ENCODE results near the gene NSUN6. TPM values are rescaled to one million over a fixed set of nuclear protein-coding genes. Genes with fewer than 3 reads are reported as not detected.
"Not testable (repeated sequence)": the region's sequence is repeated elsewhere in the genome, so short reads cannot be mapped to it uniquely, and the experiment has no call there.

Gene NSUN6
- total RNA-seq, 2 donors from 2014 or later, result 8.5 to 10.1 TPM

DNA sequence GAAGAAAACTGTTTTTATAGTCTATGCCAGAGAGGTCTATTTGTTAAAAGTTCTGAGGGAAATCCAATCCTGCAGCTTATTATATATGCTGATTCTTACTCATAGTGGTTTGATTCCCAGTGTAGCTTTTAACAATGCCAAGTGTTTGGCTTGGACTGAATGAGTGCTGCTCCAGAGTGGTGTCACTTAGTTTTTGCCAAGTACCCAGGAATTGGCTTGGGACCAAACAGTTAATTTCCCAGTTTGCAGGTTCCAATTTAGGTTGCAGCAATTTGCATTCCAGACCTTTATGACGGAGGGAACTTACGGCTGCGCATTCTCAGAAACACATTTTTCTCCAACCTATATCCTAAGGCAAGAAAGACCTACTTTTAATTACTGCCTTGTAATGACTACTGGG, 32.4 kb downstream of the NSUN6 start:
- intact Hi-C loops (cut with DNase I), result no loop called here
- no peak for DNase-seq (ENCODE audit: low spot score)

DNA sequence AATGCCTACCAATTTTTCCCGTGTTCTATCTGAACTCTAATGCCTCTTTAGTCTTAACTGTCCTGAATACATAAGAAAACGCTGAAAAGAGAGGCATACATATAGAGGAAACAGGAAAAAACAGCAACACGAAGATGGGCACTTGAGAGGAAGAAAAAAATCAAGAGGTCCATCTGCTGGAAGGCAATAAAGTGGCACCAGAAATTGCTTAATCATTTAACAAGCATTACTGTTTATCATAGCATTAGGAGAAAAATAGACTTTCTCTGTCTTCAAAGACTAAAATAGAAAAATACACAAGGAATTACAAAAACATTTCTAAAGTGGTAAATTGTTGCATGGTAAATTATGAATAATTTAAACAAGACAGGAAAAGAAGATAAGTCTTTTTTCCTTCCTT, 35.0 kb downstream of the NSUN6 start:
- no peak for DNase-seq (ENCODE audit: low spot score)
- intact Hi-C loops (cut with DNase I), result no loop called here

DNA sequence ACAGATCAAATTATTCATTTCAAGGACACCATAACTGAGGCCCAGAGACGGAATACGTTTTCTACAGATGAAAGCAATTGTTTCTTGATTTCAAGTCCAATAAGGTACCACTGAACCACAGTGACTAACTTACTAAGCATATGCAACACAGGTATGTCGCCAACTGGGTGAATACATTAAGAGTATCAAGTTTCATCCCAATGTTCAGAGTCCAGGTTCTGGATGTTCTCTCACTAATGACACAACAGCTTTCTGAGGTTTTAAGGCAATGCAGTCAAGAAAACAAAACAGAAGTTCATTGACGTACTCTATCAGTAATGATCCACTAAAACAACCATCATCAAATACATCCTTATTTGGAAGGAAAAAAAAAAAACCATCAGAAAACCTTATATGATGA, 35.8 kb downstream of the NSUN6 start:
- no peak for DNase-seq (ENCODE audit: low spot score)
- intact Hi-C loops (cut with DNase I), result no loop called here

DNA sequence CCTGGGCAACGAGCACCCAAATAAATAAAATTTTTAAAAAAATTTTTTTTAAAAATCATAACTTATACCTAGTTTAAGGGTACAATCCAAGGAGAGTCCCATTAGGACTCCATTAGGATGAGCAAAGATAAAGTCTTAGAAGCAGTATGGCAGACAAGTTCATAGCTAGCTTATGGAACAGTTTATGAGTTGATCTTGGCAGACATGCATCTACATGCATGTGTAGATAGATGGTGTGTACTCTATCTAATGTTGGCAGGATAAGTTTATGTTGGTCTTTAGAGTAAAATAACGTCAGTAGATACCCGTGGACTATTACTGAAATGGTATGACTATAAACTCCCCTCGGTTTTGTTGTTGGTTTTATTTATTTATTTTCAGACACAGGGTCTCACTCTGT, 40.2 kb downstream of the NSUN6 start:
- intact Hi-C loops (cut with DNase I), result no loop called here
- no peak for DNase-seq (ENCODE audit: low spot score)

DNA sequence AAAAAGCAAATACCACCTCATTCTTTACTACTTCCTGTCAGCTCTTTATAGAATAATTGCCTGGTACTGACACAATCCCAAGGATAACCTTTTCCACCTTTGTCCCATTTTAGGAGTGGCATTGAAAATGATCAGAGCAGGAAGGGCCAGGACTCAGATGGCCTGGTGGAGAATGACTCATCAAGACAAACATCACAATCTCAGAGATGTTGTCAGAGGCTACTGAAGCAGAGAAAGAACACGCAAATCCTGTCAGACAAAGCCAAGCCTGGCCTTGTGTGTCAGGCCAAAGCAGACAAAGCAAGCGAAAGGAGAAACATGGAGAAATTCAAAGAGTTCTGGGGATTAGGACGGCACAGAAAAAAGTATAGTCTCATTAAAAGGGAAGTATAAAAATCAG, 40.9 kb downstream of the NSUN6 start:
- intact Hi-C loops (cut with DNase I), result no loop called here
- DNase-seq (ENCODE audit: low spot score), result no peak

DNA sequence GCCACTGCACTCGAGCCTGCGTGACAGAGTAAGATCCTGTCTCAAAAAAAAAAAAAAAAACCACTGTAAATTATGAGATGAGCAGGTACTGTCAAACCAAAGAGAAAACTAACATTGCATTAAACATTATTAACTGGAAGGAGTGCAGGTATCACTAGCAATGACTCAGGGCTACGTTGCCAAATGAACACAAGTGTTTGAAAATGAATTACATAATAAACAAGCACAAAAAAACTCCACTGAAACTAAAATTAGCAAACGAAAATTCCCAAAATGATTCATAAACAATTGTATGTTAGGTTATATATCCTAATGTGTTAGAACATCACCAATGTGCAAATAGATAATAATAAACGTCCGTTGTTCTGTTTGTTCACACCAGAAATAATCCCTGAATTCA, 42.8 kb downstream of the NSUN6 start:
- DNase-seq (ENCODE audit: low spot score), result no peak
- intact Hi-C loops (cut with DNase I), result no loop called here

DNA sequence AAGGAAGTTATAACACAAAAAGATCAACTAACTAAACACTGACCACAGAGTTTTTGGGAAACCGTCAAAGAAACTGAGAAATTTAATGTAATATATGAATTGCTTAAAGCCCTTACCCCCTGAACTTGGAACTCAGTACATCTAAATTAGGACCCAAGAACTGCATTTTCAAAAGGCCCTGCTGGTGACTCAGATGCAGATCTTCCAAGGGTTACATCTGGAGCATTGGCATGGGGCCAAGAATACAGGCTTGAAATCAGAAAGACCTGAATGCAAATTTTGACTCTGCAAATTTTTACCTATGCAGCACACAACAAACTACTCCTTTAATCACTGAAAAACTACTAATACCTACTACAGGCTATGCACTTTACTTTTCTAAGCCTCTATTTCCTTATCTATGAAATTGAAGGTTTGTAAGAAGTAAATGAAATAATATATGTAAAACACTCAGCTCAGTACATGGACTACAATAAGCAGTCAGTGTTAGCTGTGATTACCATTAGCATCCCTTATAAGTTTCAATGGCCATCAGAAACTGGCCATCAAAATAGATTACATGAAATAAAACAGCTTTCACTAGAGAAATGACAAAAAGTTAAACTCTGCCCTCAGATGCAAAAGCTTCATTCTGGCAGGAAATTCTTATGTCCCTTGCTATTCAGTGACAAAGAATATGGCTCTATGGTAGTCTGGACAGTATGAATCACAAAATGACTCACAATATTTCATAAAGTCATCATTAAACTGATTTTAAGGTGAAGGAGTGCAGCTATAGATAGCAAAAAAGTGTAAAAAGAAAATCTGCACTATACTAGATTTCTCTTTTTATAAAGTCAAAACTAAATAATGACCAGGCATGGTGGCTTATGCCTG, 43.6 kb downstream of the NSUN6 start:
- intact Hi-C loops (cut with DNase I), result no loop called here
- no peak for DNase-seq (ENCODE audit: low spot score)

DNA sequence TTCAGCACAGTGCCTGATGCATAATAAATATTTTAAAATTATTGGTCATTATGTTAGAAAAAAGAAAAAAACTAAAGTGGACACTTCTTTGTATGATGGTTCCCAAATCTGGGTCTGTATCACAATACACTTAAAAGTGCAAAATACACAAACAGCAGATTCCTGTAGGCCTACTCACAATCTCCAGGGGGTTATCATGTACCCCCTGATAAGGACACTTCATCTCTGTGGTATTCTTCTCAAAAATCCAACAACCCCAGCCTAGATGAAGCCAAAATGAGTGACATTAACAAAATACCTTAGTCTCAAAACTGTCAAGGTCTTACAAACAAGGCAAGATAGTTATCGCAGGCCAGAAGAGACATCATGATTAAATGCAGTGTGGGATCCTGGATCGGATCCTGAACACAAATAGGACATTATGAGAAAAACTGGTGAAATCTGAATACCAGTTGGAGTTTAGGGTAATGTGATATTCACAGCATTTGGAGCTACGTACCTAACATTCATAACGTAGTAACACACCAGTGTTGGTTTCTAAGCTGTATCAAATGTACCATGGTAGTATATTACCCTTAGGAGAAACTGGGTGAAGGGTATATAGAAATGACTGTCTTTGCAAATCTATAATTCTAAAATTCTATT, 45.2 kb downstream of the NSUN6 start:
- intact Hi-C loops (cut with DNase I), result no loop called here
- DNase-seq (ENCODE audit: low spot score), result no peak

DNA sequence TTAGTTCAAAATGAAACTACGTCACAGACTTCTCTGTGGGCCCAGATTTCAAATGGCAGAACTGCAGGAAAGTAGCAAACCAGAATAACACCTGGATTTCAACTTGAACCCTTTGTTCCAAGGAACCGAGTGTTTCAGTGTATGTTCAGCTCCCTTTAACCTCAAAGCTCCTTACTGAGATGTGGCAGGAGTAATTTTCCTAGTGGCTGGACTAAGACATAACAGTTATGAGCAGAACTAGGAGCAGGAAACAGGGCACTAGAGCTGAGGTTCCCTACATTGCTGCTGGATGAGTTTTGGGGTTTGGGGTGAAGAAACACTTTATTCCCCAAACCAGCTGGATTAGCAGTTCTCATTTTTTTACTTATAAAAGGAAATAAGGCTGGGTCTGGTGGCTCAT, 50.1 kb downstream of the NSUN6 start:
- no peak for DNase-seq (ENCODE audit: low spot score)
- intact Hi-C loops (cut with DNase I), result no loop called here

DNA sequence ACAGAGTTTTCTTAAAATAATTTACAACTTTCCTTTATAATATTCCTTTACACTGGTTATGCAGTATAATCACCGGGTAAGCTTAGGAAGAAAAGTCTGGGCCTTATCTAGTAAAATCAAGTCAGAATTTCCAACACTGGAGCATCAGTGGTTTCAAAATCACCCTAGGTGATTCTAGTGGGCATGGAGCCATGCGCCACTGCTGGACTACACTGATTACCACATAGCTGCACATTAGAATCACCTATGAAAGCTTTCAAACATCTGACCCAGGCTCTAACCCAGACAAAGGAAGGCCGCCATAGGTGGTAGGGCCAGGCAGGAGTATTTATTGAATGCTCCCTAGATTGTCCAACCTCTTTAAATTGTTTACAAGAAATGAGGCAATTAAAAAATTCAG, 52.0 kb downstream of the NSUN6 start:
- DNase-seq (ENCODE audit: low spot score), result no peak
- intact Hi-C loops (cut with DNase I), result no loop called here

DNA sequence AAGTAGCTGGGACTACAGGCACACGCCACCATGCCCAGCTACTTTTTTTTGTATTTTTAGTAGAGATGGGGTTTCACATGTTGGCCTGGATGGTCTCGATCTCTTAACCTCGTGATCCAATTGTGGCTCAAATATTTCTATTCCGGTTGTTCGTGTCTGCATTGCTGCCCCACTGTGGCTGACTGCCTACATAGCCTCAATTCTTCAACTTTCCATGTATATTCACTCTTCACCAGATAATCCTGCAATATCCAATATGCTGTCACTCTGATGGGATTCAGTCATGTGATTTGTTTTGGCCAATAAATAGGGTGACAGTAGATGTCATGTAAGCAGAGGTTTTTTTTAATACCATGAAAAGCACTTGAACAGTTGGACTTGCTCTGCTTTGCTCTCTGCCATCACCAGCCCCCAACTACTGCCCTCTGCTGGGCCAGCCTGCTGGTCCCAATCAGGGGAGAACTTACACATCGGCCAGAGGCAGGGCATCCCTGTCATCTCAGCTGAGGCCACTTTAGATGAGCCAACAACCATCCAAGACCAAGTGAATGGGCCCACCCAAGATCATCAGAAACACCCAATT, 56.7 kb downstream of the NSUN6 start:
- intact Hi-C loops (cut with DNase I), result no loop called here
- no peak for DNase-seq (ENCODE audit: low spot score)

DNA sequence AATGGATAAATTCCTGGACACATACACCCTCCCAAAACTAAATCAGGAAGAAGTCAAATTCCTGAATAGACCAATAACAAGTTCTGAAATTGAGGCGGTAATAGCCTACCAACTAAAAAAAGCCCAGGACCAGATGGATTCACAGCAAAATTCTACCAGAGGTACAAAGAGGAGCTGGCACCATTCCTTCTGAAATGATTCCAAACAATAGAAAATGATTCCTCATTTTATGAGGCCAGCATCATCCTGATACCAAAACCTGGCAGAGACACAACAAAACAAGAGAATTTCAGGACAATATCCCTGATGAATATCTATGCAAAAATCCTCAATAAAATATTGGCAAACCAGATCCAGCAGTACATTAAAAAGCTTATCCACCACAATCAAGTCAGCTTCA, 60.2 kb downstream of the NSUN6 start:
- intact Hi-C loops (cut with DNase I), result not testable (repeated sequence)

DNA sequence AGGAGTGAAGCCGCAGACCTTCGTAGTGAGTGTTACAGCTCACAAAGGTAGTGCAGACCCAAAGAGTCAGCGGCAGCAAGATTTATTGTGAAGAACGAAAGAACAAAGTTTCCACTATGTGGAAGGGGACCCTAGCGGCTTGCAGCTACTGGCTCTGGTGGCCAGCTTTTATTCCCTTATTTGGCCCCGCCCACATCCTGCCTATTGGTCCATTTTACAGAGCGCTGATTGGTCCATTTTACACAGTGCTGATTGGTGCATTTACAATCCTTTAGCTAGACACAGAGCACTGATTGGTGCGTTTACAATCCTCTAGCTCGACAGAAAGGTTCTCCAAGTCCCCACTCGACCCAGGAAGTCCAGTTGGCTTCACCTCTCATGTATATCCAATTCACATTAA, 64.8 kb downstream of the NSUN6 start:
- intact Hi-C loops (cut with DNase I); DNase-seq (ENCODE audit: low spot score): not testable (repeated sequence)

More for the DNA sequence above, 60.2 kb downstream of the NSUN6 start:
- DNase-seq (ENCODE audit: low spot score), result not testable (repeated sequence)

DNA sequence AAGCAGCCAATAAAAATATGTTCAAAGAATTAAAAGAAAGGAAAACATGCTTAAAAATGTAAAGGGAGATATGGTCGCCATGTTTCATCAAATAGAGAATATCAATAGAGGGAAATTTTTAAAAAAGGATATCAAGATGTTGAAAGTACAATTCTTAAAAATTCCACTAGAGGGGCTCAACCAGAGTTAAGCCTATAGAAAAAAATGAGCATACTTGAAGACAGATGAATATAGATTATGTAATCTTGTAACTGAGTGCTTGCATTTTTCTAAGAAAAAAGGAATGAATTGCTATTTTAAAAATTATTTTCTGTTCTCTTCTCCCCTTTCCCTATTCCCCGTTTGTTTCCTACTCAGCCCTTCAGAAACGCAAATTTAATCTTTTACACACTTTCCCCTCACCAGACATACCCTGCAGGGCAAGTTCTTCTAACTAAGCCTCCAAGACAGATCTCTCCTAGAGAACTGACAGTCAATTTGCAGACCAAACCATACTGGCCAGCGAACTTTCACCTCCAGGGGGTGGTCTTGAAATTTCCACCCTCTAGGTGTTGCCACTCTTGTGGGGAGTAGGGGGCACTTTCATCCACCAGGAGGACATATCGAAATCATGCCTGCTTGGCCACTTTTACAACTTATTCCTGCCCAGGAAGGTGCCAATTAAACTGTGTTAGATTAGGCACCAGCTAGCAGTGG, 67.7 kb downstream of the NSUN6 start:
- intact Hi-C loops (cut with DNase I), result no loop called here
- DNase-seq (ENCODE audit: low spot score), result no peak

DNA sequence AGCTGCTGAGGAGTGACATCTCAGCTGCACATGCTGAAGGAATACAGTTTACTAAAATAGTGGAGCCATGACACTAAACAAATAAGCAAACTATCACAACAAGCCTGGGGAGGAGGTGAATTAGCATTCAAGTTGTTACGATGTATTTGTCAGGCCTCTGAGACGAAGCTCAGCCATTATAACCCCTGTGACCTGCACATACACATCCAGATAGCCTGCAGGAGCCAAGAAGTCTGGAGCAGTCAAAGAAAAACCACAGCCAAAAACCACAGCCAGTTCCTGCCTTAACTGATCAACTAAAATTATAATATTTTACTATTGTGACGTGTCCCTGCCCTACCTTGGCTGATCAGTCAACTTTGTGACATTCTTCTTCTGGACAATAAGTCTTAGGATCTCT, 68.6 kb downstream of the NSUN6 start:
- no peak for DNase-seq (ENCODE audit: low spot score)

DNA sequence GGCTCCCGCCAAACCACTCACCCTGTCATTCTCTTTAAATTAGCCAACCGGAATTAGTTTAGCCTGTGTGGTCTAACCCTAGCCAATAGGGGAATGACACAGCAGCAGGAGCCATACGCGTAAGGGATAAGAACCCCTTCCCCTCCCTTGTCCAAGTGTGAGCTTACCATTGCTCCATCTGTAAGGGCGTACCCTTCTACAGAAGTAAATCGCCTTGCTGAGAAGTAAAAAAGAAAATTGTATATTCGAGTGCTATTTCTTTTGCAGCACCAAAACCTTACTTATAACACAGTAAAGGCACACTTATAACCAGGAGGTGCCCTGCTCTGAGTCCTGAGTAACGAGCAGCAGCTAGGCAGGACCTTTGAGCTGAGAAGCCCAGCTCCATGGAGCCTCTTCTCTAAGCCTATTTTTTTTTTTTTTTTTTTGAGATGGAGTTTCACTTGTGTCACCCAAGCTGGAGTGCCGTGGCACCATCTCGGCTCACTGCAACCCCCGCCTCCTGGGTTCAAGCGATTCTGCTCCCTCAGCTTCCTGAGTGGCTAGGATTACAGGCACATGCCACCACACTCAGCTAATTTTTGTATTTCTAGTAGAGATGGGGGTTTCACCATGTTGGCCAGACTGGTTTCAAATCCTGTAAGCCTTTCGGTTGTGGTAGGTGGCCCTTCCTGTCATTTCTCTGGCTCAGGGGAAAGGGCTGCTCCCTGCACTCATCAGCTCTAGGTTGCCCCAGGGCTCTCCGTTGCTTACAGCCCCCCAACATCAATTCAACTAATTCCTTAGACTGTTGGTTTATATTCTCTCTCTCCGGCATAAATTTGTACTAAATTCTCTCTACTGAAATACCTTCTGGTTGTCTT, 73.3 kb downstream of the NSUN6 start:
- intact Hi-C loops (cut with DNase I), result loop anchor here in 1 of 2 donors (5.0 kb wide), 1 partner anchor 269 kb away; no protein-coding TSS in a partner anchor
- DNase-seq (ENCODE audit: low spot score), result no peak

More for the DNA sequence above, 68.6 kb downstream of the NSUN6 start:
- intact Hi-C loops (cut with DNase I), result no loop called here

DNA sequence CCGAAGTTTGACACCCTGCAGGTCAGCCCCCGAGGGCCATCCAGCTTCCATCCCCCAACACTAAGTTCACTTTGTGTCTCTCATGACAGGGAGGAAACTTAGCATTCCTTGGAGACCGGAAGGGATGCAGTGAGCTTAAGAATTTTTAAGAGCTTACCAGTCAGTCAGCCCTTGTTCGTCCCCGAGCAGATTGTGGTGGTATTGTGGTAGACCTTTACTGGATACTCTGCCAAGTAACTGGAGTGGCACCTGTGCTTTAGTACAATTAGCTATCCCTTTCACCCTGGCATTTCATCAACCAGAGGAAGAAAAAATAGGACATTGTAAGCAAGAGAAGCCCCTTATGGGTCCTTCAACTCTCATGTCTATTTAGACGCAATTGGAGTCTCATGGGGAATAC, 74.8 kb downstream of the NSUN6 start:
- DNase-seq (ENCODE audit: low spot score), result no peak
- intact Hi-C loops (cut with DNase I), result loop anchor here in 1 of 2 donors (5.0 kb wide), 1 partner anchor 271 kb away; no protein-coding TSS in a partner anchor

DNA sequence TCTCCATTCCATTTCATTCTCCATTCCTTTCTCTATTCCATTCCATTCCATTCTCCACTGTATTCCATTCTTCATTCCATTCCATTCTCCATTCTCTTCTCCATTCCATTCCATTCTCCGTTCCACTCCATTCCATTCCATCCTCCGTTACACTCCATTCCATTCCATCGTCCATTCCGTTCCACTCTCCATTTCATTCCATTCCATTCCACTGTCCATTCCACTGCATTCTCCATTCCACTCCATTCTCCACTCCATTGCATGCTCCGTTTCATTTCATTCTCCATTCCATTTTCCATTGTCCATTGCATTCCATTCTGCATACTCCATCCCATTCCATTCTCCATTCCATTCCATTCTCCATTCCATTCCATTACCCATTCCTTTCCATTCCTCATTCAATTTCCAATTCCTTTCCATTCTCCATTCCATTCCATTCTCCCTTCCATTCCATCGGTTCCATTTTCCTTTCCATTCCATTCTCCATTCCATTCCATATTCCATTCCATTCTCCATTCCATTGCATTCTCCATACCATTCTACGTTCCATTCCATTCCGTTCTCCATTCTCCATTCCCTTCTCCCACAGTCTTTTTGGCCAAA, 78.3 kb downstream of the NSUN6 start:
- intact Hi-C loops (cut with DNase I), result no loop called here
- no peak for DNase-seq (ENCODE audit: low spot score)

DNA sequence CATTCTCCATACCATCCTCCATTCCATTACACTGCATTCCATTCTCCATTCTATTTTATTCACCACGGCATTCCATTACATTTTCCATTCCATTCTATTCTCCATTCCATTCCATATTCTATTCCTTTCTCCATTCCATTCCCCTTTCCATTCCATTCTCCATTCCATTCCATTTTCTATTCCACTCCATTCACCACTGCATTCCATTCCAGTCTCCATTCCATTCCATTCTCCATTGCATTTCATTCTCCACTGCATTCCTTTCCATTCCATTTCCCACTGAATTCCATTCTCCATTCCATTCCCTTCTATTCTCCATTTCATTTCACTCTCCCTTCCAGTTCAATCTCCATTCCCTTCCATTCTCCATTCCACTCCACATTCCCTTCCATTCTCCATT, 79.6 kb downstream of the NSUN6 start:
- DNase-seq (ENCODE audit: low spot score), result no peak
- intact Hi-C loops (cut with DNase I), result no loop called here

Data from posterior vena cava (tissue), 2 donors.